RKO (cell line): Measurements from ENCODE around the gene KRT10.
A peak's percentile ranks its signal among the peaks of the same experiment; 100 is the strongest.

Experiments
- DNase-seq: peaks from one replicate; pipeline ENCODE4 v3.0.0-alpha.2; 2016; ENCODE audit warnings: low spot score

KRT10 gene

GRCh38 chr17:40803617-40804082, 18.8 kb downstream of the KRT10 start:
- peak; percentile 73 for DNase-seq

- no peak for DNase-seq
These were observed 21.3 kb downstream of the KRT10 start for GRCh38 chr17:40801157-40801556.

GRCh38 chr17:40800381-40800780, 22.0 kb downstream of the KRT10 start:
- DNase-seq, result no peak

GRCh38 chr17:40799859-40800258, 22.6 kb downstream of the KRT10 start, which contains the start of gene KRT28:
Gene KRT28, minus strand, starts transcription at chr17:40799959. Its CDS starts 66 bp downstream, at chr17:40799893.
- no peak for DNase-seq

GRCh38 chr17:40796846-40797245, 25.6 kb downstream of the KRT10 start:
- DNase-seq, result no peak

GRCh38 chr17:40795019-40795667, 27.3 kb downstream of the KRT10 start:
- DNase-seq, result no peak

GRCh38 chr17:40794466-40794865, 27.9 kb downstream of the KRT10 start:
- no peak for DNase-seq

- DNase-seq, result no peak
These were observed 28.6 kb downstream of the KRT10 start for GRCh38 chr17:40793832-40794231.

- peak; percentile 14 for DNase-seq
These were observed 30.5 kb downstream of the KRT10 start for GRCh38 chr17:40791787-40792436.

GRCh38 chr17:40791111-40791510, 31.3 kb downstream of the KRT10 start:
- no peak for DNase-seq

GRCh38 chr17:40782450-40782849, 40.0 kb downstream of the KRT10 start, which contains the start of gene KRT27:
Gene KRT27, minus strand, starts transcription at chr17:40782550. Its CDS starts 57 bp downstream, at chr17:40782493.
- DNase-seq, result no peak

- DNase-seq, result no peak
These were observed 43.1 kb downstream of the KRT10 start for GRCh38 chr17:40779181-40779909.

GRCh38 chr17:40778461-40778860, 44.0 kb downstream of the KRT10 start:
- DNase-seq, result no peak

- DNase-seq, result no peak
These were observed 44.4 kb downstream of the KRT10 start for GRCh38 chr17:40777971-40778370.

GRCh38 chr17:40777459-40777858, 45.0 kb downstream of the KRT10 start:
- no peak for DNase-seq

GRCh38 chr17:40775945-40776344, 46.5 kb downstream of the KRT10 start:
- no peak for DNase-seq

GRCh38 chr17:40772101-40772500, 50.3 kb downstream of the KRT10 start, which contains the start of gene KRT26:
Gene KRT26, minus strand, starts transcription at chr17:40772201. Its CDS starts 88 bp downstream, at chr17:40772113.
- DNase-seq, result no peak
